Testis (tissue), 5 donors: ENCODE data around the gene PTPMT1. TPM values are rescaled to one million over a fixed set of nuclear protein-coding genes. Genes with fewer than 3 reads are reported as not detected.

Source experiments
- DNase-seq: peaks from one replicate; pipeline ENCODE4 v3.0.0-alpha.2; 2019
- H3K27ac ChIP-seq, 2 donors: fragments of 200-600 bp; sonication (generic); one replicate each; pipeline ENCODE4 v1.5.1; 2019
- H3K27me3 ChIP-seq: fragments of 200-600 bp; sonication (generic); one replicate; pipeline ENCODE4 v1.5.1; 2019
- H3K36me3 ChIP-seq: fragments of 200-600 bp; sonication (generic); one replicate; pipeline ENCODE4 v1.5.1; 2017; ENCODE audit warnings: low read depth; ENCODE audit errors: missing control alignments
- H3K4me1 ChIP-seq: fragments of 200-600 bp; sonication (generic); one replicate; pipeline ENCODE4 v1.5.1; 2019
- H3K4me3 ChIP-seq, 2 donors: fragments of 200-600 bp; sonication (generic); one replicate each; pipeline ENCODE4 v1.5.1; 2017 to 2019
- H3K9me3 ChIP-seq: fragments of 200-600 bp; sonication (generic); one replicate; pipeline ENCODE4 v1.5.1; 2017
- POLR2A ChIP-seq: fragments of 450-650 bp; IDR thresholded peaks from one replicate; pipeline ENCODE4 v1.6.1; 2017; ENCODE audit warnings: antibody characterized with exemption, mild to moderate bottlenecking, moderate library complexity
- WGBS, 2 donors: methylation state at CpG; one replicate each; pipeline ENCODE4 v1.1.5; 2018; 5-methylcytosine and 5-hydroxymethylcytosine counted together
- intact Hi-C: fragments of 100-400 bp; cut with DNase I; formaldehyde crosslinking; loops from one replicate; pipeline ENCODE4 v1.15.1; 2023; ENCODE audit warnings: low total_unique reads
- long read RNA-seq, 2 donors: transcript quantifications; one replicate each; lab custom pipeline, GENCODE V29; 2026
- polyA plus RNA-seq: library from polyadenylated mRNA; stranded (reverse); fragments of 350-450 nt; fragmentation: Illumina TruSeq; extraction: RNeasy Lipid Tissue Mini Kit (QIAGEN cat#74804); gene quantifications from one replicate; pipeline ENCODE4 v1.2.3, GENCODE V29; 2014; ENCODE audit warnings: low read depth, low replicate concordance; ENCODE audit not compliant: insufficient read depth
- total RNA-seq, 2 donors: library from RNA; depleted of rRNA; stranded (reverse); fragments of >200 nt; gene quantifications; one replicate each; pipeline ENCODE4 v1.2.3, GENCODE V29; 2016
- TF ChIP-seq, protein P1 (sequence below), 3 experiments: fragments of 450-650 bp in 2 of 3; fragments of 200-600 bp in 1 of 3; sonication (generic) in 1 of 3; IDR thresholded peaks; one replicate each; pipeline ENCODE4 v1.5.1; 2016 to 2019; ENCODE audit warnings: antibody characterized with exemption in 3 of 3, mild to moderate bottlenecking in 2 of 3, moderate library complexity in 1 of 3

Gene PTPMT1, protein sequence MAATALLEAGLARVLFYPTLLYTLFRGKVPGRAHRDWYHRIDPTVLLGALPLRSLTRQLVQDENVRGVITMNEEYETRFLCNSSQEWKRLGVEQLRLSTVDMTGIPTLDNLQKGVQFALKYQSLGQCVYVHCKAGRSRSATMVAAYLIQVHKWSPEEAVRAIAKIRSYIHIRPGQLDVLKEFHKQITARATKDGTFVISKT
- total RNA-seq (100 to 1,000 TPM; 204 to 239 TPM), polyA plus RNA-seq (172 TPM)
- long read RNA-seq, donor 1, transcript PTPMT1-205 (3 exons, 1,611 nt) = minor isoform, 7 of 58 reads
- long read RNA-seq, donor 1, transcript PTPMT1-201 (3 exons, 928 nt) = minor isoform, 16 of 58 reads
- long read RNA-seq, donor 1, transcript PTPMT1-203 (2 exons, 1,014 nt) = minor isoform, 7 of 58 reads
- long read RNA-seq, donor 1, transcript PTPMT1-202 (4 exons, 768 nt) = major isoform, 22 of 58 reads
- long read RNA-seq, donor 1, partial matches to known transcripts = 6 of 58 reads
- long read RNA-seq, donor 1, other reads (novel, unspliced or antisense) = 0 of 58 reads
- long read RNA-seq, donor 2, transcript PTPMT1-202 (4 exons, 768 nt) = major isoform, 16 of 34 reads
- long read RNA-seq, donor 2, transcript PTPMT1-203 (2 exons, 1,014 nt) = minor isoform, 5 of 34 reads
- long read RNA-seq, donor 2, transcript PTPMT1-201 (3 exons, 928 nt) = minor isoform, 12 of 34 reads
- long read RNA-seq, donor 2, partial matches to known transcripts = 0 of 34 reads
- long read RNA-seq, donor 2, other reads (novel, unspliced or antisense) = 0 of 34 reads

DNA sequence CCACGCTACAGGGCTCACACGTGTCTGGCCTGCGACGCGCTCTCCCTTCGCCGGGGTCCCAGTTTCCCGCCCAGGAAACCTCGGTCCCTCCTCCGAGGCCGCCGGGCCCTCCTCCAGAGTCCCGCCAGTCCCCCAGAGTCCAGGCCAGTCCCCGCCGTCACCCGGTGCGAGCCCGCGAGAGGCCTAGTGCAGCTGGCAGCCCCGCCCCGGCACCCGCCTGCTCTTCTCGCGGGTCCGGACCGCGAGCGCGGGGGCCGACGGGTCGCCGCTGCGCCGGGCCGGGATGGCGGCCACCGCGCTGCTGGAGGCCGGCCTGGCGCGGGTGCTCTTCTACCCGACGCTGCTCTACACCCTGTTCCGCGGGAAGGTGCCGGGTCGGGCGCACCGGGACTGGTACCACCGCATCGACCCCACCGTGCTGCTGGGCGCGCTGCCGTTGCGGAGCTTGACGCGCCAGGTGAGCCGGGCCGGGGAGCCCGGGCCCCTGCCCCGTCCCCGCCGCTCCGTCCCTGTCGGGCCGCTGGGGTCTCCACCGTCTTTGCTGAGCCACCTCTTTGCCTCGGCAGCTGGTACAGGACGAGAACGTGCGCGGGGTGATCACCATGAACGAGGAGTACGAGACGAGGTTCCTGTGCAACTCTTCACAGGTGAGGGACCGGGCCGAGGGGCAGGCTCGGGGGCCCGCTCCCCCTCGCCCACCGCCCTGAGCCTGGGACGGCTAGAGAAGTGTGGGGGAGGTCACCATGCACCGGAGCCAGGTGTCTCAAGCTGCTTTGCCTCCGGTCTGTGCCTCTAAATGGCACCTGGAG lies at the start of gene PTPMT1:
TSS of gene PTPMT1 (plus strand) at position 260 of the 809 bp plus-strand sequence. CDS start at position 284, 24 bp downstream.
- H3K27me3 ChIP-seq = no peaks in the 10 kb centered on the region
- peak within 1 kb of the TSS; percentile 13 to 62 for H3K27ac ChIP-seq
- 0 to 1% methylated on average over 1 to 48 of the region's 86 CpGs for WGBS, 2 donors
- H3K4me1 ChIP-seq = peaks cover 4% of the 10 kb centered on the region
- H3K9me3 ChIP-seq = no peaks in the 10 kb centered on the region
- peak; percentile 70 for DNase-seq
- TF ChIP-seq POLR2A = no peak
- TF ChIP-seq, protein P1, sequence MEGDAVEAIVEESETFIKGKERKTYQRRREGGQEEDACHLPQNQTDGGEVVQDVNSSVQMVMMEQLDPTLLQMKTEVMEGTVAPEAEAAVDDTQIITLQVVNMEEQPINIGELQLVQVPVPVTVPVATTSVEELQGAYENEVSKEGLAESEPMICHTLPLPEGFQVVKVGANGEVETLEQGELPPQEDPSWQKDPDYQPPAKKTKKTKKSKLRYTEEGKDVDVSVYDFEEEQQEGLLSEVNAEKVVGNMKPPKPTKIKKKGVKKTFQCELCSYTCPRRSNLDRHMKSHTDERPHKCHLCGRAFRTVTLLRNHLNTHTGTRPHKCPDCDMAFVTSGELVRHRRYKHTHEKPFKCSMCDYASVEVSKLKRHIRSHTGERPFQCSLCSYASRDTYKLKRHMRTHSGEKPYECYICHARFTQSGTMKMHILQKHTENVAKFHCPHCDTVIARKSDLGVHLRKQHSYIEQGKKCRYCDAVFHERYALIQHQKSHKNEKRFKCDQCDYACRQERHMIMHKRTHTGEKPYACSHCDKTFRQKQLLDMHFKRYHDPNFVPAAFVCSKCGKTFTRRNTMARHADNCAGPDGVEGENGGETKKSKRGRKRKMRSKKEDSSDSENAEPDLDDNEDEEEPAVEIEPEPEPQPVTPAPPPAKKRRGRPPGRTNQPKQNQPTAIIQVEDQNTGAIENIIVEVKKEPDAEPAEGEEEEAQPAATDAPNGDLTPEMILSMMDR (IDR thresholded peaks at IDR 0.05) = no peak
- intact Hi-C loops = no loop called here
- peak within 1 kb of the TSS; percentile 68 to 76 for H3K4me3 ChIP-seq
- no peaks in the 10 kb centered on the region for H3K36me3 ChIP-seq

DNA sequence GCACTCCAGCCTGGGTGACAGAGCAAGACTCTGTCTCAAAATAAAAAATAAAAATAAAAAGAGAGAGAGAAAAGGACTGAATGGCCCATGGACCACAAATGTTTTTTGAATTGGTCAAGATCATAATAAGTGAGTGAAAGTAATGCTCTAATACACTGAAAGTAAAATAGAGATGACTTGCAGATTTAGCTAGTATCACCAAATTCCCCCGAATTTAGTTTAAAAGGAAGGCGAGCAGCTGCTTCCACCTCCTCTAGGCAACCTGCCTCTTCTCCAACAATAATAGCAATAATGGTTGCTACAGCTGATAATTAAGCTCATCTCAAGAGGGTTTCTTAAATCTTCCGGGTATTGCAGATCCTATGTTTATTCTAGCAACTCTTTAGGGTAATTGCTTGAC lies 49.2 kb upstream of the PTPMT1 start:
- intact Hi-C loops = no loop called here
- DNase-seq = no peak
- peaks cover 26% of the 10 kb centered on the region for H3K4me1 ChIP-seq
- WGBS, 2 donors = 55 to 71% methylated on average over 3 of the region's 3 CpGs
- no peaks in the 10 kb centered on the region for H3K36me3 ChIP-seq
- H3K27ac ChIP-seq = no peak overlapping the region
- H3K9me3 ChIP-seq = no peaks in the 10 kb centered on the region
- TF ChIP-seq POLR2A = no peak
- TF ChIP-seq, protein P1 (IDR thresholded peaks at IDR 0.05) = no peak
- H3K4me3 ChIP-seq = no peak overlapping the region
- H3K27me3 ChIP-seq = no peaks in the 10 kb centered on the region

DNA sequence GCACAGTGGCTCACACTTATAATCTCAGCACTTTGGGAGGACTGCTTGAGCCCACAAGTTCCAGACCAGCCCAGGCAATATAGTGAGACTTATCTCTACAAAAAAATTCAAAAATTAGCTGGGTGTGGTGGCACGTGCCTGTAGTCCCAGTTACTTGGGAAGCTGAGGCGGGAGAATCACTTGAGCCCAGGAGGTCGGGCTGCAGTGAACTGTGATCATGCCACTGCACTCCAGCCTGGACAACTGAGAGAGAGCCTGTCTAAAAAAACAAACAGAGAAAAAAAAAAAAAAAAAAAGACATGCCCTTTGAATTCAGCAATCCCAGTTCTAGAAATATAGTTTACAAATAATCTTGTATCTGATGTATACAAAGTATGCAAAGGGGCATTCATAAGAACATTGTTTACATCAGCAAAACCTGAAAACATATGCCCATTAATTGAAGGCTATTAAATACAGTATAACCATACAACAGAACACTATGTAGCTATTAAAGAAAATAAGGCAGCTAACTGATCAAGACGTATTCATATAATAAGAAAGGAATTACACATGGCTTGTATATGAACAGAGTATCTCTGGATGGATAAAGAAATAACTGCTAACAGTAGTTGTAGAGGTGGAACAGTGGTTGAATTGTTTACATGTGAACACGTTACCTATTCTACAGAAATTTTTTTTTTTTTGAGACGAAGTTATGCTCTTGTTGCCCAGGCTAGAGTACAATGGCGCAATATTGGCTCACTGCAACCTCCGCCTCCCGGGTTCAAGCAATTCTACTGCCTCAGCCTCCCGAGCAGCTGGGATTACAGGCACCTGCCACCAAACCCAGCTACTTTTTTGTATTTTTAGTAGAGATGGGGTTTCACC lies 48.2 kb upstream of the PTPMT1 start:
- intact Hi-C loops = no loop called here
- no peak overlapping the region for H3K4me3 ChIP-seq
- H3K36me3 ChIP-seq = no peaks in the 10 kb centered on the region
- WGBS, 2 donors = 79% methylated on average over 10 of the region's 10 CpGs
- DNase-seq = no peak
- TF ChIP-seq, protein P1 (IDR thresholded peaks at IDR 0.05) = no peak
- TF ChIP-seq POLR2A = no peak
- H3K27ac ChIP-seq = no peak overlapping the region
- H3K4me1 ChIP-seq = peaks cover 26% of the 10 kb centered on the region
- H3K9me3 ChIP-seq = no peaks in the 10 kb centered on the region
- no peaks in the 10 kb centered on the region for H3K27me3 ChIP-seq

DNA sequence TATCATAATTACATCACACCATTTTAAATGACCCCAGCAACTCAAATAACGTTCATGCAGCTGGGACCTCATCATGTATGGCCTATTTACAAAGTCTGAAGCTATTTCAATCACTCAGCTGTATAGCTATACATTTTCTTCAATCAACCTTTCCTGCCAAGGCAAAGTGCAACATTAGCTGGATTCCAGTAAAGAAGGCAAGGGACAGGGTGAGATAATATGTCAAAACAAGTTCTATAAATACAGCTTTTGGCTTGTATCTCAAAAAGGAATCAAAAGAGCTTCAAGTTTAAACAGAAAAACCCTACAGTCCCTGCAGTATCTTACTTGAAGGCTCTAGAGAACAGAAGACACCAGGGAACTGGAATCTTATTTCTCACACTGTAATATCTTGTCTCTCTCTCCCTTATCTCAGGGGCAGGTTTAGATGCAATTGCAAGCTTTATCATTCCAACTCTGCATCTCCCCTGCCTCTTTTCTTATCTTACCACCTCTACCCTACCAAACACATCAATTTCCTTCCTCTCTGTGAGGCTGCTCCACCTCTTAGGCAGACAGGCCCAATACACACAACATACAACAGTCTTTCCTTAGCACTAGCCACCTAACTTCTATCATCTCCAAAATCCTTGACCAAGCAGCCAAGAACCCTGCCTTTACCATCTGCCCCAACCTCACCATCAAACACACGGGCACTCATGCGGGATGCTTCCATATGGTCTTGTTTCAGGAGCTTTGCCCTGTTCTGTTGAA lies 47.0 kb upstream of the PTPMT1 start:
- H3K4me3 ChIP-seq = no peak overlapping the region
- intact Hi-C loops = no loop called here
- no peaks in the 10 kb centered on the region for H3K9me3 ChIP-seq
- no peak for TF ChIP-seq POLR2A
- TF ChIP-seq, protein P1 (IDR thresholded peaks at IDR 0.05) = no peak
- no peak overlapping the region for H3K27ac ChIP-seq
- no peaks in the 10 kb centered on the region for H3K36me3 ChIP-seq
- WGBS, 2 donors = 68 to 75% methylated on average over 3 of the region's 3 CpGs
- no peak for DNase-seq
- H3K27me3 ChIP-seq = no peaks in the 10 kb centered on the region
- peaks cover 22% of the 10 kb centered on the region for H3K4me1 ChIP-seq
